Mucosa of rectum (tissue), 2 donors: ENCODE results near the gene PRKAR1B.

Source experiments
- H3K27ac ChIP-seq, 2 donors: one replicate each; pipeline ENCODE4 v1.7.0; 2013; ENCODE audit warnings: inconsistent platforms in 2 of 2, low read depth in 2 of 2, low read length in 2 of 2
- H3K27me3 ChIP-seq, 2 donors: one replicate each; pipeline ENCODE4 v1.7.0; 2013; ENCODE audit warnings: low read length in 2 of 2; ENCODE audit not compliant: control insufficient read depth in 2 of 2, insufficient read depth in 2 of 2
- H3K36me3 ChIP-seq, 2 donors: one replicate each; pipeline ENCODE4 v1.7.0; 2013; ENCODE audit warnings: low read length in 2 of 2; ENCODE audit not compliant: control insufficient read depth in 2 of 2, insufficient read depth in 2 of 2
- H3K4me1 ChIP-seq, 2 donors: one replicate each; pipeline ENCODE4 v1.7.0; 2013; ENCODE audit warnings: low read length in 2 of 2, mild to moderate bottlenecking in 1 of 2; ENCODE audit not compliant: control insufficient read depth in 2 of 2, insufficient read depth in 2 of 2
- H3K4me3 ChIP-seq, 2 donors: one replicate each; pipeline ENCODE4 v1.7.0; 2013; ENCODE audit warnings: low read length in 2 of 2
- H3K9ac ChIP-seq, 2 donors: one replicate each; pipeline ENCODE4 v1.7.0; 2013; ENCODE audit warnings: low read length in 2 of 2, low read depth in 1 of 2, mild to moderate bottlenecking in 1 of 2
- H3K9me3 ChIP-seq, 2 donors: one replicate each; pipeline ENCODE4 v1.7.0; 2013; ENCODE audit warnings: low read length in 2 of 2; ENCODE audit not compliant: control insufficient read depth in 2 of 2
- donor health status: healthy.
- donor health status: Normal muscosa, but diverticular disease.

Gene PRKAR1B

GRCh38 chr7:712381-713138 lies 14.5 kb downstream of the PRKAR1B start:
- no peak overlapping the region for H3K27ac ChIP-seq
- H3K9me3 ChIP-seq = no peaks in the 10 kb centered on the region
- no peaks in the 10 kb centered on the region for H3K36me3 ChIP-seq
- H3K27me3 ChIP-seq = no peaks in the 10 kb centered on the region
- H3K9ac ChIP-seq = no peak overlapping the region
- H3K4me1 ChIP-seq = peaks cover 0 to under 1% of the 10 kb centered on the region in 2 donors
- H3K4me3 ChIP-seq = no peak overlapping the region

- no peaks in the 10 kb centered on the region for H3K9me3 ChIP-seq
- H3K9ac ChIP-seq = no peak overlapping the region
- no peak overlapping the region for H3K4me3 ChIP-seq
- H3K36me3 ChIP-seq = no peaks in the 10 kb centered on the region
- H3K27me3 ChIP-seq = no peaks in the 10 kb centered on the region
- peaks cover 6% of the 10 kb centered on the region in 2 donors for H3K4me1 ChIP-seq
- H3K27ac ChIP-seq = no peak overlapping the region
These were observed 15.1 kb downstream of the PRKAR1B start for GRCh38 chr7:711922-712380.

- H3K9ac ChIP-seq = no peak overlapping the region
- H3K27ac ChIP-seq = no peak overlapping the region
- H3K4me3 ChIP-seq = no peak overlapping the region
- H3K27me3 ChIP-seq = no peaks in the 10 kb centered on the region
- peaks cover 6 to 12% of the 10 kb centered on the region in 2 donors for H3K4me1 ChIP-seq
- H3K9me3 ChIP-seq = no peaks in the 10 kb centered on the region
- H3K36me3 ChIP-seq = no peaks in the 10 kb centered on the region
These were observed 15.8 kb downstream of the PRKAR1B start for GRCh38 chr7:711093-711921.

- H3K9me3 ChIP-seq = no peaks in the 10 kb centered on the region
- no peak overlapping the region for H3K9ac ChIP-seq
- H3K4me1 ChIP-seq = peaks cover 9 to 16% of the 10 kb centered on the region in 2 donors
- no peaks in the 10 kb centered on the region for H3K27me3 ChIP-seq
- no peaks in the 10 kb centered on the region for H3K36me3 ChIP-seq
- H3K27ac ChIP-seq = no peak overlapping the region
- H3K4me3 ChIP-seq = no peak overlapping the region
These were observed 16.9 kb downstream of the PRKAR1B start for GRCh38 chr7:710161-710560.

GRCh38 chr7:707296-708000 lies 19.6 kb downstream of the PRKAR1B start:
- peaks cover 9 to 26% of the 10 kb centered on the region in 2 donors for H3K4me1 ChIP-seq
- H3K9ac ChIP-seq = peak overlapping the region in 1 of 2 donors; percentile 49
- H3K27me3 ChIP-seq = no peaks in the 10 kb centered on the region
- no peaks in the 10 kb centered on the region for H3K36me3 ChIP-seq
- H3K4me3 ChIP-seq = no peak overlapping the region
- no peaks in the 10 kb centered on the region for H3K9me3 ChIP-seq
- peak overlapping the region; percentile 43 to 71 for H3K27ac ChIP-seq

GRCh38 chr7:706721-707120 lies 20.4 kb downstream of the PRKAR1B start:
- no peaks in the 10 kb centered on the region for H3K36me3 ChIP-seq
- no peaks in the 10 kb centered on the region for H3K9me3 ChIP-seq
- peak overlapping the region; percentile 17 to 43 for H3K9ac ChIP-seq
- H3K27me3 ChIP-seq = no peaks in the 10 kb centered on the region
- H3K4me3 ChIP-seq = no peak overlapping the region
- H3K4me1 ChIP-seq = peaks cover 9 to 26% of the 10 kb centered on the region in 2 donors
- H3K27ac ChIP-seq = peak overlapping the region; percentile 43 to 71

GRCh38 chr7:703049-703448 lies 24.0 kb downstream of the PRKAR1B start:
- Histone ChIP-seq H3K27me3 (no peaks in the 10 kb centered on the region), H3K9me3 (no peaks in the 10 kb centered on the region), H3K9ac (no peak overlapping the region), H3K4me1 (peaks cover 17 to 31% of the 10 kb centered on the region in 2 donors), H3K27ac (peak overlapping the region; percentile 22 to 23), H3K4me3 (no peak overlapping the region), H3K36me3 (no peaks in the 10 kb centered on the region)

- no peak overlapping the region for H3K4me3 ChIP-seq
- peaks cover 11 to 20% of the 10 kb centered on the region in 2 donors for H3K4me1 ChIP-seq
- no peaks in the 10 kb centered on the region for H3K27me3 ChIP-seq
- no peak overlapping the region for H3K27ac ChIP-seq
- no peak overlapping the region for H3K9ac ChIP-seq
- H3K36me3 ChIP-seq = no peaks in the 10 kb centered on the region
- no peaks in the 10 kb centered on the region for H3K9me3 ChIP-seq
These were observed 25.9 kb downstream of the PRKAR1B start for GRCh38 chr7:701086-701671.

- no peaks in the 10 kb centered on the region for H3K27me3 ChIP-seq
- no peak overlapping the region for H3K4me3 ChIP-seq
- H3K27ac ChIP-seq = no peak overlapping the region
- H3K9ac ChIP-seq = no peak overlapping the region
- H3K36me3 ChIP-seq = no peaks in the 10 kb centered on the region
- H3K9me3 ChIP-seq = no peaks in the 10 kb centered on the region
- H3K4me1 ChIP-seq = peaks cover 7 to 13% of the 10 kb centered on the region in 2 donors
These were observed 27.5 kb downstream of the PRKAR1B start for GRCh38 chr7:699476-700170.
